H9 (cell line): ENCODE measurements around the gene PTGFRN. TPM values are rescaled to one million over a fixed set of nuclear protein-coding genes. Genes with fewer than 3 reads are reported as not detected.

ENCODE experiments used
- DNase-seq: peaks from one replicate; pipeline ENCODE4 v3.0.0-alpha.2; 2017
- H2AFZ ChIP-seq: one replicate; pipeline ENCODE4 v1.6.1; 2013; ENCODE audit warnings: mild to moderate bottlenecking, low read length, control low read depth, moderate library complexity
- H2AK5ac ChIP-seq: 2 replicates; pipeline ENCODE4 v1.6.1; 2013; ENCODE audit warnings: low read length, control low read depth, mixed read lengths; ENCODE audit not compliant: insufficient read length
- H2BK120ac ChIP-seq: one replicate; pipeline ENCODE4 v1.6.1; 2013; ENCODE audit warnings: low read depth, mild to moderate bottlenecking, low read length, control low read depth, inconsistent platforms; ENCODE audit not compliant: poor library complexity, severe bottlenecking
- H2BK12ac ChIP-seq: 2 replicates; pipeline ENCODE4 v1.6.1; 2013; ENCODE audit warnings: low read length, control low read depth, mixed read lengths, low read depth; ENCODE audit not compliant: insufficient read length
- H2BK15ac ChIP-seq: 2 replicates; pipeline ENCODE4 v1.6.1; 2013; ENCODE audit warnings: low read depth, low read length, control low read depth
- H2BK20ac ChIP-seq: one replicate; pipeline ENCODE4 v1.6.1; 2013; ENCODE audit warnings: low read depth, mild to moderate bottlenecking, low read length, control low read depth, inconsistent platforms; ENCODE audit not compliant: poor library complexity, severe bottlenecking
- H2BK5ac ChIP-seq: 2 replicates; pipeline ENCODE4 v1.6.1; 2013; ENCODE audit warnings: low read length, control low read depth, mixed read lengths; ENCODE audit not compliant: insufficient read length
- H3K14ac ChIP-seq: 2 replicates; pipeline ENCODE4 v1.6.1; 2013; ENCODE audit warnings: low read length, control low read depth; ENCODE audit not compliant: insufficient read depth
- H3K18ac ChIP-seq: 2 replicates; pipeline ENCODE4 v1.6.1; 2013; ENCODE audit warnings: low read depth, mild to moderate bottlenecking, mixed read lengths, low read length, control low read depth; ENCODE audit not compliant: insufficient read length
- H3K23ac ChIP-seq: 2 replicates; pipeline ENCODE4 v1.6.1; 2013; ENCODE audit warnings: low read length, control low read depth, mixed read lengths, low read depth; ENCODE audit not compliant: insufficient read length
- H3K23me2 ChIP-seq: 2 replicates; pipeline ENCODE4 v1.6.1; 2013; ENCODE audit warnings: low read depth, mild to moderate bottlenecking, mixed read lengths, low read length, control low read depth; ENCODE audit not compliant: insufficient read length, poor library complexity, severe bottlenecking
- H3K27ac ChIP-seq: 2 replicates; pipeline ENCODE4 v1.5.1; 2013; ENCODE audit warnings: low read length, control low read depth, mixed read lengths, low read depth; ENCODE audit not compliant: insufficient read length
- H3K27me3 ChIP-seq: 2 replicates; pipeline ENCODE4 v1.6.1; 2013; ENCODE audit warnings: low read length, control low read depth, inconsistent platforms; ENCODE audit not compliant: insufficient read depth
- H3K4ac ChIP-seq: 2 replicates; pipeline ENCODE4 v1.6.1; 2013; ENCODE audit warnings: low read depth, mild to moderate bottlenecking, control low read depth, inconsistent platforms, low read length, moderate library complexity
- H3K4me1 ChIP-seq: 2 replicates; pipeline ENCODE4 v1.6.1; 2013; ENCODE audit warnings: low read length, control low read depth, inconsistent platforms; ENCODE audit not compliant: insufficient read depth
- H3K4me2 ChIP-seq: 2 replicates; pipeline ENCODE4 v1.6.1; 2013; ENCODE audit warnings: low read length, control low read depth, mixed read lengths; ENCODE audit not compliant: insufficient read length, insufficient read depth
- H3K56ac ChIP-seq: 2 replicates; pipeline ENCODE4 v1.6.1; 2013; ENCODE audit warnings: low read depth, mild to moderate bottlenecking, mixed read lengths, low read length, control low read depth; ENCODE audit not compliant: insufficient read length
- H3K79me1 ChIP-seq: 2 replicates; pipeline ENCODE4 v1.6.1; 2013; ENCODE audit warnings: low read depth, mild to moderate bottlenecking, moderate library complexity, low read length, control low read depth, inconsistent platforms; ENCODE audit not compliant: insufficient read depth, poor library complexity, severe bottlenecking
- H3K79me2 ChIP-seq: 2 replicates; pipeline ENCODE4 v1.6.1; 2013; ENCODE audit warnings: low read length, control low read depth, inconsistent platforms; ENCODE audit not compliant: insufficient read depth
- H3K9ac ChIP-seq: 2 replicates; pipeline ENCODE4 v1.6.1; 2013; ENCODE audit warnings: low read length, control low read depth, mixed read lengths; ENCODE audit not compliant: insufficient read length; ENCODE audit errors: extremely low read depth
- H3K9me3 ChIP-seq: one replicate; pipeline ENCODE4 v1.6.1; 2013; ENCODE audit warnings: low read depth, low read length, inconsistent platforms; ENCODE audit not compliant: control insufficient read depth
- H3T11ph ChIP-seq: one replicate; pipeline ENCODE4 v1.6.1; 2013; ENCODE audit warnings: mild to moderate bottlenecking, low read length, control low read depth, inconsistent platforms
- H4K20me1 ChIP-seq: one replicate; pipeline ENCODE4 v1.6.1; 2013; ENCODE audit not compliant: control insufficient read depth, insufficient read length, insufficient read depth
- H4K5ac ChIP-seq: 2 replicates; pipeline ENCODE4 v1.6.1; 2013; ENCODE audit warnings: low read depth, mild to moderate bottlenecking, mixed read lengths, low read length, control low read depth; ENCODE audit not compliant: insufficient read length
- H4K8ac ChIP-seq: replicated peaks from 2 replicates; pipeline ENCODE4 v1.6.1; 2013; ENCODE audit warnings: low read length, control low read depth, mixed read lengths, low read depth; ENCODE audit not compliant: insufficient read length
- H4K91ac ChIP-seq: 2 replicates; pipeline ENCODE4 v1.6.1; 2013; ENCODE audit warnings: low read depth, mild to moderate bottlenecking, moderate library complexity, mixed read lengths, low read length, control low read depth; ENCODE audit not compliant: insufficient read length
- H3K27ac Mint-ChIP-seq, 3 experiments: 2 replicates in 2 of 3; 3 replicates in 1 of 3; pipeline ENCODE4 v1.8.0; 2020 to 2021; ENCODE audit warnings: mixed read lengths in 3 of 3, mild to moderate bottlenecking in 1 of 3, moderate library complexity in 1 of 3
- H3K27me3 Mint-ChIP-seq: 2 replicates; pipeline ENCODE4 v1.8.0; 2021; ENCODE audit warnings: low read depth, mild to moderate bottlenecking, moderate library complexity, mixed read lengths
- H3K36me3 Mint-ChIP-seq, 3 experiments: 2 replicates in 2 of 3; 3 replicates in 1 of 3; pipeline ENCODE4 v1.8.0; 2020 to 2021; ENCODE audit warnings: low read depth in 3 of 3, mixed read lengths in 3 of 3; ENCODE audit not compliant: insufficient read depth in 1 of 3
- H3K4me1 Mint-ChIP-seq, 2 experiments: 2 replicates each; pipeline ENCODE4 v1.8.0; 2020; ENCODE audit warnings: mixed read lengths in 2 of 2
- H3K4me3 Mint-ChIP-seq, 2 experiments: 2 replicates in 1 of 2; 3 replicates in 1 of 2; pipeline ENCODE4 v1.8.0; 2020 to 2021; ENCODE audit warnings: mild to moderate bottlenecking in 2 of 2, mixed read lengths in 2 of 2, moderate library complexity in 1 of 2
- H3K9me3 Mint-ChIP-seq, 2 experiments: 2 replicates in 1 of 2; 3 replicates in 1 of 2; pipeline ENCODE4 v1.8.0; 2020; ENCODE audit warnings: mild to moderate bottlenecking in 2 of 2, mixed read lengths in 2 of 2, moderate library complexity in 1 of 2
- CTCF ChIP-seq: fragments of 200-600 bp; sonication (generic); conservative IDR thresholded peaks from 3 replicates; pipeline ENCODE4 v1.8.0; 2021; ENCODE audit warnings: antibody characterized with exemption, mild to moderate bottlenecking
- WGBS: extraction: QIAGEN DNeasy Blood & Tissue Kit; methylation state at CpG from one replicate; pipeline ENCODE4 v1.1.7; 2013; ENCODE audit warnings: missing lambda C conversion rate, low lambda C conversion rate, mixed read lengths; ENCODE audit not compliant: insufficient read length; ENCODE audit errors: extremely low coverage; 5-methylcytosine and 5-hydroxymethylcytosine counted together
- total RNA-seq: library from RNA; stranded (reverse); gene quantifications from 2 replicates; pipeline ENCODE4 v1.2.1, GENCODE V29; 2021

Gene PTGFRN
- total RNA-seq, 1 experiment from 2014 or later = 26.3 TPM

GRCh38 chr1:116882866-116883265, 26.9 kb upstream of the PTGFRN start:
- no peak overlapping the region for H3T11ph ChIP-seq
- no peaks in the 10 kb centered on the region for H3K9me3 Mint-ChIP-seq
- H2BK120ac ChIP-seq = no peak overlapping the region
- no peak for TF ChIP-seq CTCF
- H3K23ac ChIP-seq = no peak overlapping the region
- no peak overlapping the region for H3K4ac ChIP-seq
- no peaks in the 10 kb centered on the region for H3K36me3 Mint-ChIP-seq
- no peak overlapping the region for H2AK5ac ChIP-seq
- peaks cover 3% of the 10 kb centered on the region for H3K4me1 ChIP-seq
- no peak overlapping the region for H3K27ac Mint-ChIP-seq
- no peak overlapping the region for H3K18ac ChIP-seq
- no peaks in the 10 kb centered on the region for H3K79me2 ChIP-seq
- H4K8ac ChIP-seq = no peak overlapping the region
- H2BK5ac ChIP-seq = no peak overlapping the region
- H4K5ac ChIP-seq = no peak overlapping the region
- H4K20me1 ChIP-seq = no peaks in the 10 kb centered on the region
- no peak overlapping the region for H3K27ac ChIP-seq
- no peaks in the 10 kb centered on the region for H3K27me3 Mint-ChIP-seq
- H3K14ac ChIP-seq = no peak overlapping the region
- H3K4me3 Mint-ChIP-seq = no peak overlapping the region
- no peak overlapping the region for H3K56ac ChIP-seq
- H2BK12ac ChIP-seq = no peak overlapping the region
- no peaks in the 10 kb centered on the region for H3K9me3 ChIP-seq
- H2BK15ac ChIP-seq = no peak overlapping the region
- no peaks in the 10 kb centered on the region for H3K27me3 ChIP-seq
- H4K91ac ChIP-seq = no peak overlapping the region
- H3K79me1 ChIP-seq = no peaks in the 10 kb centered on the region
- peaks cover 2 to 5% of the 10 kb centered on the region in 2 experiments; a peak in 2 of 4 replicates for H3K4me1 Mint-ChIP-seq
- H2AFZ ChIP-seq = no peak overlapping the region
- peaks cover 7% of the 10 kb centered on the region for H3K23me2 ChIP-seq
- no peak overlapping the region for H3K4me2 ChIP-seq
- no peak overlapping the region for H3K9ac ChIP-seq
- DNase-seq = no peak
- H2BK20ac ChIP-seq = no peak overlapping the region
- no CpG with 5 or more reads among the region's 4 CpGs for WGBS
